Hypothalamus (tissue), 51 donors: ENCODE results near the gene SLC38A1.
"Not testable (repeated sequence)": the region's sequence is repeated elsewhere in the genome, so short reads cannot be mapped to it uniquely, and the experiment has no call there.

ENCODE experiments used
- DNase-seq, 51 donors: peaks; one replicate each; lab custom pipeline; 2025; lab: John Stamatoyannopoulos, UW

The SLC38A1 gene

DNA sequence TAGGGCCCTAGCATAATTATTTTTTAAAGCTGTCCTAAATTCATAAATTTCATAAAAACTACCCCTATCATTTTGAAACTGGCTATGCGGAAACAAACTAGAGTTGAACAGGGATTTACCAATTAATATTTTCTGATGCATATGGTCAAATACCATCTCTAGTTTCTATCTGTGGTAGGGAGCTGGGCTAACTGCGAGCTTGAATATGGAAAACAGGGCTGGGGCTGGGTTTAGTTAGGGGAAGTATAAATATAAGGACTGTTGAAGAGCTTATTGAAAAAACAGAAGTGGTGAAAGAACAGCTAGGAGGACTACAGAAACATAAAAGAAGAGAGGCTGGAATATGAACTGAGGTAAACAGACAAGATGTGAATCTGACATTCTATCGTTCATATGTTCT lies 91.8 kb downstream of the SLC38A1 start:
- no peak for DNase-seq

DNA sequence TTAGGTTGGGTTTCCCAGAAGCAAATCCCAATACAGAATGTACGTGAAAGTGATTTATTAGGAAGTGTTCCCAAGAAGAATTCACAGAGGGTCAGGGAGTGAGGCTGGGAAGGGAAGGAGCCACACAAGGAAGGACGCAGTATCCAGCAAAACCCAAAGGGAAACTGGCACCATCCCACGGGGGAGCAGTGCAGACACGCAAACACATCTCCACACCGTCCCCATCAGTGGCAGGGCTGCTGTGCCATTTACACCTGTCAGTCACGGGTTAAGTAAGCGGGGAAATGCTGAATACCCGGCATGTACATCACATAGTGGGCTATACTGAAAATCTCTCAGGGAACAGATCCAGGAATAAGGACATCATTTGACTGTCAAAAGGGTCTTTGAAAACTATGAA lies 93.9 kb downstream of the SLC38A1 start:
- DNase-seq: no peak

DNA sequence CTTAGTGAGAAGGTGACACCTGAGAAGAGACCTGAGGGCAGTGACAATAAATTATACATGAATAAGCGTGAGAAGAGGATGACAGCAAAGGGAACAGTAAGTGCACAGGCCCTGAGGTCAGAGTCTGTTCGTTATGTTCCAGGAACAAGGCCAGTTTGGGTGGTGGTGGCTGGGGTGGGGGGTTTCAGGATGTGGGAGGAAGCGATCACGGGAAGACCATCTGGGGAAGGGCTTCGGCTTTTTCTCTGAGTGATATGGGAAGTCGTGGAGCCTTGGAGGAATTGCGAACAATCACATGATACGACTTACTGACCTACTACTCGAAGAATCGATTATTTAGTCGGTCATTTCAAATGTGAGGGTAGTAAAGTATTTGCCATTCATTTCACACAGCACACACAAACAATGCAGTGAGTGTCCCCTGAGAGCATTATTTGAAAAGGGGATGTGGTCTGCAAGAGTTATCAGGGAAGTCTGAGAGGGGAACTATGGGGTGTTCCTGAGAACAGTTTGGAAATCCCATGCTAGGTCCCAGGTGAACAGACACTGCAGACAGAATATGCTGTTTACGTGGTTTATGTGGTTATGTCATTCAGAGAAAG lies 94.7 kb downstream of the SLC38A1 start:
- no peak for DNase-seq

DNA sequence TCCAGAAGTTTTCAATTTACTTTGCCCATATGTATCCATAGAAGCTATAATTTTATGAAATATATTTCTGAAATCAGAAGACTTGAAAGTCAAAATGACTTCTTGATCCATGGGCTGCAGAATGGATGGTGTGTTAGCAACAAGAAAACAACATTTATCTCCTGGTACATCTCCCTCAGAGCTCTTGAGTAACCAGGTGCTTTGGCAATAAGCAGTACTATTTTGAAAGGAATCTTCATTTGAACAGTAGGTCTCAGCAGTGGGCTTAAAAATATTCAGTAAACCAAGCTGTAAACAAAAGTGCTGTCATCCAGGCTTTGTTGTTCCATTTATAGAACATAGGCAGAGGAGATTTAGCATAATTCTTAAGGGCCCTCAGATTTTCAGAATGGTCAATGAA lies 100.4 kb downstream of the SLC38A1 start:
- DNase-seq: no peak

DNA sequence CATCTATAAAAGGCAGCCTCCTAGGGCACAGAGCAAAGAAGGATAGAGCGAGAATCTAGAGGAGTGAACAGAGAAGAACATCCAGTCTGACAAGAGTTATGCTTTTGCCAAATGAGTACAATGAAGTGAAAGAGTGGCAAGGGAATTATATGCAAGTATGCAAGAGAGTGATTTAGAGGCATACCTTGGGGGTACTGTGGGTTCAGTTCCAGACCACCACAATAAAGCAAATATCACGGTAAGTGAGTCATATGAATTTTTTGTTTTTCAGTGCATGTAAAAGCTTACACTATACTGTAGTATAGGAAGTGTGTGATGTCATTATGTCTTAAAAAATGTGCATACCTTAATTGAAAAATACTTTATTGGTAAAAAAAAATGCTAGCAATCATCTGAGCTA lies 101.4 kb downstream of the SLC38A1 start:
- no peak for DNase-seq

DNA sequence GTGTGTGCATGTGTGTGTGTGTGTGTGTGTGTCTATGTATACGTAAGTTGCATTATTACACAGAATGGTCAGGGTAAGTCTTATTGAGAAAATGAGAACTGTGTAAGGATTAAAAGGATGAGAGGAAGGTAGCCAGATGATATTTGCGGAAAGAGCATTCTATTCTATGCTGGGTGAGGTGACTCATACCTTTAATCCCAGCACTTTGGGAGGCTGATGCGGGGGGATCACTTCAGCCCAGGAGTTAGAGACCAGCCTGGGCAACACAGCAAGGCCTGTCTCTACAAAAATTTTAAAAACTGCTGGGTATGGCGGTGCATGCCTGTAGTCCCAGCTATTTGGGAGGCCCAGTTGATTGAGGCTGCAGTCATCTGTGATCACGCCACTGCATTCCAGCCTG lies 103.7 kb downstream of the SLC38A1 start:
- no peak for DNase-seq

DNA sequence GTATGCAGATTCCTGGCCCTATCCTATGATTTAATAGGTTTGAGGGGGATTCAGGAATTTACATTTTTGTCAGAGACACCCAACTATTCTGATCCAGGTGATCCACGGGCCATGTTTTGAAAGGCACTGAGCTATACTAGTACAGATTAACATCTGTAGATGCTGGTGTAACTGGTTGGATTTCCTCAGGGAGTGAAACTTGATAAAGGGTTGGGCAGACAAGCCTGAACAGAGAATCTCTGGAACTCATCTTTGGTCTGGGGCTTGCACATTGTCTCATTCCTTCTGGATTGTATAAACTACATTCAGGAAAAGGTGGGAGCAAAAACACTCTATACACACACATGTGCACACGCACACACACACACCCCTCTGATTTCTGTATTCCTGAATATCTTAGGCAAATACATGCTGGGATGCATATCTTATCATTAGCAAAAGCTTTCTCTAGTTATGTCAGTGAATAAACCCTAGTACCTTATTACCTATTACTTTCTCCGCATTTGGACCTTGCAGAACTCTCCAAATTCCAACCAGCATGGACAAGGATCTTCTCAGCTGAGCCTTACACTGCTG lies 104.6 kb downstream of the SLC38A1 start:
- DNase-seq: no peak

DNA sequence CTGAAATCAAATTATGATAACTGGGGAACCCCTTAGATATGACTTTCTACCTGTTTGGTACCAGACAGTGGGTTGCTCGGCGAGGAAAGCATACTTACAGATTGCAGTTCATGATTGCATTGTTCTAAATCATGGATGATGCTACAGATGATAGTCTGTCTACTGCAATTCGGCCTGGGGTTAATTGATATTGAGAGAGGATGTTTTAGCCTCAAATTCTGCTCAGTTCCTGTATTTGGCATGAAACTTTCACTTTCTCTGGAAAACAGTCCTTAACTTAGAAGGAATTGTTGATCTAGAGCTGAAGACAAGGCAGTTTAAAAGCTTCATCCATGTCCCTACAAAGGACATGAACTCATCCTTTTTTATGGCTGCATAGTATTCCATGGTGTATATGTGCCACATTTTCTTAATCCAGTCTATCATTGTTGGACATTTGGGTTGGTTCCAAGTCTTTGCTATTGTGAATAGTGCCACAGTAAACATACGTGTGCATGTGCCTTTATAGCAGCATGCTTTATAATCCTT lies 106.2 kb downstream of the SLC38A1 start:
- DNase-seq: not testable (repeated sequence)

DNA sequence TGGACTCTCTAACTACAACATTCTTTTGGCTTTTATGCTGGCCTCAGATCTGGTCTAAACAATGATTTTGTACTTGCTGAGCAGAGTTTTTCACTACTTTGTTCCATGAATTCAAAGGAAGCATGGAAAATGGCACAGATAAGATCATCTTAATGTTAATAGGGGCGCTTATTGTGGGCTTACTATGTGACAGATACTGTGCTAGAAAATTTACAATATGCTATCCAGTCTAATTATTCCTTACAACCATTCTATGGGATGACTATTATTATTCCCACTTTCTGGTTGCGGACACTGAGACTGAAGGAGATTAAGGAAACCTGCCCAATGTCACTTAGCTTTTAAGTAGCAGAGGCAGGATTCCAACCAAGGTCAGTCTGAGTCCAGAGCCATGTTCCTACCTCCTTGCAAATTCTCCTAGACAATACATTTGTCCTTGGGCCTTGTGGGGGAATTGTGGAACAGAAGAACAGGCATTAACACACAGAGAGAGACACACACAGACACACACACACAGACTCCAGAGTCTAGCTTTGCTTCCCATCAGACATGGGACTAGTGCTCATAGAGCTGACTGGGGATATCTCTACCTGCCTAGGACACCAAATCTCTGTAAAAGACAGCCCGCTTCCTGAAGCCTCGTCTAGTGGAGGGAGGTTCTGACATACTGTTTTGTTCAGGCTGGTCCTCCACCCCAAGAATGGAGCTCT lies 107.7 kb downstream of the SLC38A1 start:
- DNase-seq: no peak

DNA sequence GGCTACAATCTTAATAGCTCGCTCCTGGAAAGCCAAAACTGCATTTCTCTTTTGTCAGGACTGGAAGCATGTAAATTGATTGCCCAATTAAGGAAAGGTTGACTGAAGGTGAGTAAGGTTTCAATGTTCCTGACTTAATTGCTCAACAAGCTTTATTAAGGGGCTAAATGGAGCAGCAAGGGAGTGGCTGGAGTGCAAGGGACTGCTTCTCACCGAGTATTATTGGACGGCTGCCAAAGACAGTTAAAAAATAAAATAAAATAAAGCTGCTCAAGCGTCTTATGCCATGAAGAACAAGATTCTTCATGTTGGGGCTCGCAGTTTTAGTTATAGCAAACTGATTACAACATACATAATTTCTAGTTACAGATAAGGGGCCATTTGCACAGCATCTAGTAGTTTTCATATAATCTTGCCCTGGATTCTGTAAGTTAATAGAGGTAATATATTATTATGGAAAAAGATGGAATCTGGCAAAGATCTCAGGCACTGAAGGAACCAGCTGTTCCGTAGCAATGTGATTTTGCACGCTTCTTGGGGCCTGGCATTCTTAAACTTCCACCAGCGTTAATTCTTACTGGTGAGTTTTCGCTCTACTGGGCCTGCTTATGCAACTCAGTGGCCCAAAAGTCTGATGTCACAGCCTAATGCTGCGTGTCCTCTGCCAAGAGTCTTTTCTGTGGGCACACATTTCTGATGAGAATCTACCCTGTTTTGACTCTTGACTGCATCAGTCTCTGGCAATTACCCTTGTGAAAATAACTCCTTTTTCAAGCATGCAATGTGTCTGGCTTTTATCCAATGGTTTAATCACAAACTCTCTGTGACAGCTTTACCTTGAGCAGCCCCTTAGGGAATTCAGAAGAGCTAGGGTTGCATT lies 108.5 kb downstream of the SLC38A1 start:
- no peak for DNase-seq

DNA sequence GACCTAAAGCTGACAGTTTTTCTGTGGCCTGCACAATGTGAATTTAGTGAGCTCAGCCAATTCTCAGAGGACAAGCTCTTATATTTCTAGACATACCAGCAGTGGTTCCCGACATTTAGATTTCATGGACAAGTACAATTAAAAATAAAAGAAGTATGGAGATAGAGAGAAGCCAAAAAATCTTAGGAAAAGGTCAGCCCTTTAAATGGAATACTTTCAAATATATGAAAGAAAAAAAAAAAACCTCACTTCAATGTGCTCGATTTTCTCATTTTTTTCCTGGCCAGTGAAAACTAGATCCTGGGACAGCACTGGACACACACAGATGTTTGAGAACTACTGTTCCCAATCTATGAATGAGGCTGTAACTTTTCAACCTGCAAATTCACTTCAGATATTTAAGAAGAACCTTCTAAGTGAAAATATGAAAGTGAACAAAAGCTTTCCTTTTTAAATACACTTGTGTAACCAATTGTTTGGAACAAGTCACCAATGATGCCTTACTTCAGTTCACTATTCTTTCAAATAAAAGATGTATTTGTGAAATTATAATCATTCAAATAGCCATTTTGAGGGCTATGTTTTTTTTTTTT lies 109.4 kb downstream of the SLC38A1 start:
- no peak for DNase-seq

DNA sequence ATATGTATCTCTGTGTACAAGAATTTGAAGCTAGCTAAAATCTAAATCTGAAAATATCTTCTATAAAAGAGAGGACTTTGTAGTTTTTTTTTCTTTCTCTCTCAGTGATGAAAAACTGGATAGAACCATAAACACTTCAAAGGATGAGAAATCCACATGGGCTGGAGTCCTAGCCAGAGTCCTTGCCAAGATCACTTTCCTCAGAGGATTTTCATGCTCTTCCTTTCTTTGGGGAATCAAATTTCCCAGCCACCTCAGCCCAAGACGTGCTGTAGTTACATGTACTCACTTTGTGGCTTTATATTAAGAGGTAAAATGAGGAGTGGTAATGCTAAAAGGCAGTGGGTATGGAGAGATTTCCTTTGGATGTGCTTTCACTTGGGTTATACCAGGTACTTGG lies 110.3 kb downstream of the SLC38A1 start:
- DNase-seq: no peak

DNA sequence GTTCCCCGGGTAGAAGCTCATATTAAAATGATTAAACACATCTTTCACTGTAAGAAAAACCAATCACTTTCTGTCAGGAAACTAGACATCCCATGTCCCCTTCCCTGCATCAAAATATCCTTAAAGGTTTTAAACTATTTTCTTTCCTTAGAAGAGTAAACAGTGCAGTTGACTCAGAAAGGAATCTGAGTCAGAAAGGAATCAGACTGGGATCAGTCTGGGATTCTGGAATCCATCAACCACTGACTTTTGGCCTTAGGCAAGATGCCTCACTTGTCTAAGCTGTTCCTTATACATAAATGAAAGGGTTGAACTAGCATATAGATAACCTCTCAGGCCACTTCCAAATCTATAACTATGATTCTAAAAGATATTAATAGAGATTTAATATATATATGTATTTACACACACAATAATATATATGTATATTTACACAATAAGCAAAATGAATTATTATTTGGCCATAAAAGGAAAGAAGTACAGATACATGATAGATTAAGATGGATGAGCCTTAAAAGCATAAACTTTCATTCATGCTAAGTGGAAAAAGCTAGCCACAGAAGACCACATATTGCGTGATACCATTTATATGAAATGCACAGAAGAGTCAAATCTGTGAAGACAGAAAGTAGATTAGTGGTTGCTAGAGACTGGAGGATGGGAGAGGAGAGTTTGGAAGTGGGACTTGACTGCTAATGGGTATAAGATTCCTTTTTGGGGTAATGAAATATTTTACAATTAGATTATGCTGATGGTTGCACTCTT lies 114.4 kb downstream of the SLC38A1 start:
- DNase-seq: no peak

DNA sequence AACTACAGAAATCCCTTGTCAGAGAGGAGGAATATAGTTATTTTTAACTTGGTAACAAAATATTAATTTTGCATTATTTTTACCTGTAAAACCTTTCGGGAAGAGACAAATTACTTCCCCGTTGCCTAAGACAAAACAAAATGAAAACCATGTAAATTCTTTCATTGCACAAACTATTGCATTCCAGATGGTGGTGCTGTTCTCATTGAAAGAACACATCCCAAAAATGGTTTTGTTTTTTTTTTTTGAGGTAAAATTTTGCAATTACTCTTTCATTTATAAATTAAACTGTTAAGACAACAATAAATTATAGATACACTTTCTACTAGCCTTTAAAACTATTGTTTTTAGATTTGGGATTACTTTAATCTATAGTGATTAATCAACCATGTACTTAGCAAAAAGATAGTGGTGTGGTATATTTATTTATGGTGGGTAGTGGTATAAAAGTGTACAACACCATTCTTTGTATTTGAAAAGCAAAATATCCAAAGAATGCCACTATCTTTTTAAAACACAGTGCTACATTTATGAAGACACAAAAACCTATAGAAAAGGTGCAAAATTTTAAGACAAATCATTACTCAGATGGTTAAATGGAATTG lies 115.5 kb downstream of the SLC38A1 start:
- no peak for DNase-seq

DNA sequence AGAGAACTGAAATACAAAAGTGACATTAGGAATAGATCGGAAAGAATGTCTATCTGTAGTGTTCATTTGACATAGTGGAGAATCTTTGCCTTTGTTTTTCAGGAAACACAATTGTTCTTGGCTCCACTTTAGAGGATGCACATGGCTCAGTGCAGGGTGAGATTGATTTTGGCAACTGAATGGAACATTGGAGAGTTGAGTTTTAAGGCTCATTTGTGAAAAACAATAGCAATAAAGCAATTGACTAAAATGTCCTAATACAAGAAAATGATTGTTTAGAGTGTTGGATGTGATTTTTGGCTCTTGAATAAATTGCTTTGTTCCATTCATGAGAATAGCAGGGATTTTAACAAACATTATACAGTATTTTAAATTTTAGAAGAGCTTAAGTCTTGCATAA lies 116.4 kb downstream of the SLC38A1 start:
- DNase-seq: peak in 3 of 51 donors; percentile 19 to 63 (median 27)

DNA sequence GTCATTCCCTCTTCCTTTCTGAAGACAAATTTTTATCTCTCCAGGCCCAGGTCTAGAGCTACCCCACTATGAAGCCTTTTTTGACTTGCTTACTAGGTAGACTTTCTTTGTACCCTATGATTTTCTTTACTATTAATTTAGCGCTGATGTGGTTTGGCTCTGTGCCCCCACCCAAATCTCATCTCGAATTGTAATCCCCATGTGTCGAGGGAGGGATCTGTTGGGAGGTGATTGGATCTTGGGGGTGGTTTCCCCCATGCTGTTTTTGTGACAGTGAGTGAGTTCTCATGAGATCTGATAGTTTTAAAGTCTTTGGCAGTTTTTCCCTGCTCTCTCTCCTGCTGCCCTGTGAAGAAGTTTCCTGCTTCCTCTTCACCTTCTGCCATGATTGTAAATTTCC lies 118.1 kb downstream of the SLC38A1 start:
- DNase-seq: no peak

DNA sequence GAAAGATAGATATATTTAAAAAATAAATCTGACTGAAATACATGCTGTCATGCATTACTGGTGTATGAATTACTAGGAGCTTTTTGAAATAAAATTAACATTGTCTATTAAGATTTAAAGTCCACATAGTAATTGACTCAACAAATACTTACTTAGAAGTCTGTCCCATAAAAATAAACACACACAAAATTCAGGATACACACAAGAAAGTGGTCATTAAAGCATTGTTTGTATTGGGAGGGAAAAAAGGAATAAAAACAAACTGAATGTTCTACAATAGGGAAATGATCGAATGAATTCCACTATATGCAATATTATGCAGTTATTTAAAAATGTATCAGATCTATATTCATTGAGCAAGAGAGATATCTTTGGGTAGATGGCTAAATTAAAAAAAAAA lies 118.9 kb downstream of the SLC38A1 start:
- DNase-seq: no peak

DNA sequence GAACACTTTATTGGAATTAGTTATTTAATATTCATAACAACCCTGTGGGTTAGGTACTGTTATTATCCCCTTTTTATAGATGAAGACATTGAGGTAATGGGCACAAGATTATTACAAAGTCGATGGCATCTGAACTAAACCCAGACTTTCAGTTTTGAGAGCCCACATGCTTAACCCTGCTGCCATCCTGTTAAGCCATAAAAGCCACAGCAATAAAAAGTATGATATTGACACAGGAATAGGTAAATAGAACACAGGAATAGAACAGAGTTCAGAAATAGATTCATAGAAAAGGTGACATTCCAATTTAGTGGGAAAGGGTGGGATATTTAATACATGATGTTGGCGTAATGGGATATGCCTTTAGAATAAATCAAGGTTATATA lies 119.8 kb downstream of the SLC38A1 start:
- DNase-seq: no peak

DNA sequence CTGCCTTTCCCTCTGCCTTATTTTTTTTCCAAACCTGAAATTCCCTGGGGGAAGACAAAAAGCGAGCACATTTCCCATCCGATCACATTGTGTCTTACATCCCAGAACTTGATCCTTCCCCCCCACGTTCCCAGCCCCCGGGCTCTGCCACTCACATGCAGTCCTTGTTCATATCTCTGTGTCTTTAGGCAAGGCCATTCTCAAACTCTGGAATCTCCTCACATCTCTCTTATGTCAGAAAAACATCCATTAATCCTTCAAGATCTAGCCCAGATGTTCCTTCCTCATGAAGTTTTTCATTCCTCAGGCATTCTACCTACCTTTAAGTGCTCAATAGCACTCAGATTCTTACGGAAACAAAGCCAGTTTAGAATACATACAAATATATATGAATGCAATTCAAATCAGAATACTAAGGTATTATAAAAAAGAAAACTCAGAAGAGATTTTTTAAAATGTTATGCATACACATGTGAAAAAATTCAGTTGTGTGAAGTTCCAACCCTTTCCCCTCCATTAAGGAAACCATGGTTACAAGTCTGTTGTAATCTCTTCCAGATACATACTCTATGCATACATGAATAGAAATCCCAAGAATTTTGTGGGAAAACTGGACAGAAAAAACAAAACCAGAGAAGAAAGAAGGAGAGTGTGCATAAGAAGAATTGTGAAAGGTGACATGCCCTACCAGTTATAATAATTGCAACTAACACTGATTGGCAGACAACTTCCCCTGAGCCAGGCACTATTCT lies 120.3 kb downstream of the SLC38A1 start:
- no peak for DNase-seq
